Frontal cortex (tissue), 4 donors: ENCODE data around the gene INPP5A. TPM values are rescaled to one million over a fixed set of nuclear protein-coding genes. Genes with fewer than 3 reads are reported as not detected.
A peak's percentile ranks its signal among the peaks of the same experiment; 100 is the strongest.
"Not testable (repeated sequence)": the region's sequence is repeated elsewhere in the genome, so short reads cannot be mapped to it uniquely, and the experiment has no call there.

Experiments
- DNase-seq, 2 donors: peaks; one replicate each; pipeline ENCODE4 v3.0.0; 2012; ENCODE audit warnings: low spot score in 2 of 2
- FAIRE-seq: peaks from 2 replicates; lab custom pipeline; 2012; peaks lifted over from hg19 to GRCh38; lab: Jason Lieb, UNC
- total RNA-seq: library from RNA; depleted of rRNA; stranded (reverse); fragments of >200 nt; gene quantifications from one replicate; pipeline ENCODE4 v1.2.3, GENCODE V29; 2014
- donor health status: control.
- donor health status: control.
- donor health status: control.

Gene INPP5A
- total RNA-seq, 1 donor from 2014 or later: 38.7 TPM

GRCh38 chr10:132588301-132589013 is 50.9 kb downstream of the INPP5A start:
- peak in 1 of 2 donors; percentile 56 for DNase-seq
- FAIRE-seq: no peak

GRCh38 chr10:132589015-132589414 is 51.4 kb downstream of the INPP5A start:
- no peak for DNase-seq
- FAIRE-seq: no peak

- no peak for DNase-seq
- no peak for FAIRE-seq
These were observed 52.1 kb downstream of the INPP5A start for GRCh38 chr10:132589681-132590080.

- DNase-seq (no peak), FAIRE-seq (no peak)
These were observed 52.6 kb downstream of the INPP5A start for GRCh38 chr10:132590094-132590751.

- DNase-seq: no peak
- no peak for FAIRE-seq
These were observed 53.1 kb downstream of the INPP5A start for GRCh38 chr10:132590752-132591121.

GRCh38 chr10:132591166-132591971 is 53.8 kb downstream of the INPP5A start:
- DNase-seq (no peak), FAIRE-seq (no peak)

- FAIRE-seq (no peak), DNase-seq (no peak)
These were observed 55.3 kb downstream of the INPP5A start for GRCh38 chr10:132592790-132593383.

GRCh38 chr10:132593389-132593788 is 55.8 kb downstream of the INPP5A start:
- FAIRE-seq (no peak), DNase-seq (no peak)

- FAIRE-seq (no peak), DNase-seq (no peak)
These were observed 56.6 kb downstream of the INPP5A start for GRCh38 chr10:132593900-132594876.

- FAIRE-seq (no peak), DNase-seq (no peak)
These were observed 57.4 kb downstream of the INPP5A start for GRCh38 chr10:132595021-132595420.

- FAIRE-seq (no peak), DNase-seq (no peak)
These were observed 58.3 kb downstream of the INPP5A start for GRCh38 chr10:132595854-132596253.

- FAIRE-seq (no peak), DNase-seq (no peak)
These were observed 59.2 kb downstream of the INPP5A start for GRCh38 chr10:132596742-132597279.

- FAIRE-seq: no peak
- no peak for DNase-seq
These were observed 60.1 kb downstream of the INPP5A start for GRCh38 chr10:132597654-132598053.

- not testable (repeated sequence) for DNase-seq, FAIRE-seq
These were observed 61.5 kb downstream of the INPP5A start for GRCh38 chr10:132599023-132599618.

- DNase-seq (no peak), FAIRE-seq (no peak)
These were observed 62.1 kb downstream of the INPP5A start for GRCh38 chr10:132599732-132600131.

GRCh38 chr10:132600416-132600815 is 62.8 kb downstream of the INPP5A start:
- no peak for DNase-seq
- no peak for FAIRE-seq

- FAIRE-seq (no peak), DNase-seq (no peak)
These were observed 64.0 kb downstream of the INPP5A start for GRCh38 chr10:132601567-132601966.

GRCh38 chr10:132602614-132603013 is 65.0 kb downstream of the INPP5A start:
- DNase-seq (no peak), FAIRE-seq (no peak)
